Calu3 (cell line): ENCODE measurements around the gene LRRC51. TPM values are rescaled to one million over a fixed set of nuclear protein-coding genes. Genes with fewer than 3 reads are reported as not detected.

Experiments used
- BruUV-seq: library from RNA; stranded (reverse); fragments of 400-500 nt; replicated peaks from 2 replicates; lab custom pipeline; 2021; lab: Mats Ljungman, UMichigan
- CTCF ChIA-PET: fragments of 300-600 bp; sonication (Branson Sonifier 250); formaldehyde crosslinking; loops from one replicate; lab custom pipeline; 2022; ENCODE audit warnings: antibody characterized with exemption; lab: Charles Lee
- DNase-seq: peaks from one replicate; pipeline ENCODE4 v3.0.0; 2022
- H3K27ac Mint-ChIP-seq: one replicate; pipeline ENCODE4 v1.8.0; 2022; ENCODE audit warnings: mixed read lengths; ENCODE audit not compliant: unreplicated experiment
- H3K27me3 Mint-ChIP-seq: one replicate; pipeline ENCODE4 v1.8.0; 2022; ENCODE audit warnings: mixed read lengths; ENCODE audit not compliant: unreplicated experiment
- H3K36me3 Mint-ChIP-seq: one replicate; pipeline ENCODE4 v1.8.0; 2022; ENCODE audit warnings: mild to moderate bottlenecking, moderate library complexity, mixed read lengths; ENCODE audit not compliant: insufficient read depth, unreplicated experiment
- H3K4me1 Mint-ChIP-seq: one replicate; pipeline ENCODE4 v1.8.0; 2022; ENCODE audit warnings: mild to moderate bottlenecking, low read depth, mixed read lengths; ENCODE audit not compliant: unreplicated experiment
- H3K4me3 Mint-ChIP-seq: one replicate; pipeline ENCODE4 v1.8.0; 2022; ENCODE audit warnings: mild to moderate bottlenecking, low read depth, moderate library complexity, mixed read lengths; ENCODE audit not compliant: unreplicated experiment
- H3K9me3 Mint-ChIP-seq: one replicate; pipeline ENCODE4 v1.8.0; 2022; ENCODE audit warnings: low read depth, mixed read lengths; ENCODE audit not compliant: unreplicated experiment
- CTCF ChIP-seq: fragments of 200-600 bp; IDR thresholded peaks from one replicate; pipeline ENCODE4 v1.8.0; 2022; ENCODE audit warnings: antibody characterized with exemption; ENCODE audit not compliant: unreplicated experiment
- intact Hi-C: fragments of 100-400 bp; cut with micrococcal nuclease; formaldehyde crosslinking; loops from one replicate; pipeline ENCODE4 v1.10.0; 2022; ENCODE audit not compliant: unreplicated experiment
- total RNA-seq: library from RNA; stranded (reverse); gene quantifications from 2 replicates; pipeline ENCODE4 v1.2.3, GENCODE V29; 2022

The LRRC51 gene
- total RNA-seq, 1 experiment from 2014 or later: 8.5 TPM

- intact Hi-C loops: no loop called here
- no peak overlapping the region for H3K4me3 Mint-ChIP-seq
- no peak overlapping the region for H3K27ac Mint-ChIP-seq
- peaks cover 3% of the 10 kb centered on the region for H3K4me1 Mint-ChIP-seq
- BruUV-seq: no TSS peak
- H3K36me3 Mint-ChIP-seq: no peaks in the 10 kb centered on the region
- no peak for TF ChIP-seq CTCF
- CTCF ChIA-PET: interaction anchor here (0.7 kb wide), 1 partner anchor 17 kb away, joined by 3 read pairs; no protein-coding TSS in a partner anchor
- H3K27me3 Mint-ChIP-seq: peaks cover 27% of the 10 kb centered on the region
- H3K9me3 Mint-ChIP-seq: peaks cover 2% of the 10 kb centered on the region
- DNase-seq: no peak
Observed at GRCh38 chr11:72135891-72136683, 55.4 kb downstream of the LRRC51 start.

- H3K4me3 Mint-ChIP-seq: no peak overlapping the region
Observed at GRCh38 chr11:72136684-72137262, 56.1 kb downstream of the LRRC51 start.

GRCh38 chr11:72138821-72139390 is 58.3 kb downstream of the LRRC51 start:
- TF ChIP-seq CTCF: no peak
- H3K27me3 Mint-ChIP-seq: peaks cover 19% of the 10 kb centered on the region
- peaks cover 14% of the 10 kb centered on the region for H3K4me1 Mint-ChIP-seq
- H3K4me3 Mint-ChIP-seq: no peak overlapping the region
- CTCF ChIA-PET: no interaction called here
- intact Hi-C loops: no loop called here
- DNase-seq: no peak
- BruUV-seq: no TSS peak
- H3K9me3 Mint-ChIP-seq: peaks cover 2% of the 10 kb centered on the region
- no peaks in the 10 kb centered on the region for H3K36me3 Mint-ChIP-seq
- H3K27ac Mint-ChIP-seq: no peak overlapping the region

More at GRCh38 chr11:72136684-72137262, 56.1 kb downstream of the LRRC51 start:
- CTCF ChIA-PET: interaction anchor here (0.7 kb wide), 1 partner anchor 1365 kb away, joined by 4 read pairs; no protein-coding TSS in a partner anchor
- TF ChIP-seq CTCF: no peak
- no TSS peak for BruUV-seq
- Mint-ChIP-seq H3K4me1 (peaks cover 10% of the 10 kb centered on the region), H3K27me3 (peaks cover 34% of the 10 kb centered on the region), H3K9me3 (peaks cover 2% of the 10 kb centered on the region), H3K36me3 (no peaks in the 10 kb centered on the region), H3K27ac (no peak overlapping the region)
- intact Hi-C loops: no loop called here
- DNase-seq: no peak

GRCh38 chr11:72139500-72139899 is 58.9 kb downstream of the LRRC51 start:
- BruUV-seq: no TSS peak
- Mint-ChIP-seq H3K4me1 (peaks cover 14% of the 10 kb centered on the region), H3K36me3 (no peaks in the 10 kb centered on the region), H3K27me3 (peaks cover 16% of the 10 kb centered on the region), H3K27ac (no peak overlapping the region), H3K4me3 (no peak overlapping the region), H3K9me3 (peaks cover 2% of the 10 kb centered on the region)
- TF ChIP-seq CTCF: no peak
- DNase-seq: no peak
- intact Hi-C loops: no loop called here
- CTCF ChIA-PET: no interaction called here
